WTC11 (cell line): ENCODE data around the gene TMEM187. TPM values are rescaled to one million over a fixed set of nuclear protein-coding genes. Genes with fewer than 3 reads are reported as not detected.

Experiments used
- ATAC-seq: fragments of 200-7000 bp; cut with Tn5 transposase; 2 replicates; pipeline ENCODE4 v1.10.0; 2021; ENCODE audit warnings: mild to moderate bottlenecking, moderate library complexity
- CTCF ChIA-PET: fragments of 300-600 bp; sonication (Branson Sonifier 250); formaldehyde crosslinking; loops from one replicate; lab custom pipeline; 2021; ENCODE audit warnings: antibody characterized with exemption; lab: Charles Lee
- POLR2A ChIA-PET: fragments of 350-600 bp; sonication (Branson Sonifier 250); formaldehyde crosslinking; loops from one replicate; lab custom pipeline; 2021; ENCODE audit warnings: antibody characterized with exemption; lab: Charles Lee
- DNase-seq: peaks from one replicate; pipeline ENCODE4 v3.0.0; 2021; ENCODE audit warnings: low spot score
- H3K27ac Mint-ChIP-seq: 2 replicates; pipeline ENCODE4 v1.8.0; 2021; ENCODE audit warnings: mixed read lengths
- H3K27me3 Mint-ChIP-seq: 2 replicates; pipeline ENCODE4 v1.8.0; 2021; ENCODE audit warnings: low read depth, mild to moderate bottlenecking, moderate library complexity, mixed read lengths
- H3K36me3 Mint-ChIP-seq: 2 replicates; pipeline ENCODE4 v1.8.0; 2021; ENCODE audit warnings: mixed read lengths
- H3K4me1 Mint-ChIP-seq: 2 replicates; pipeline ENCODE4 v1.8.0; 2022; ENCODE audit warnings: mixed read lengths
- H3K4me3 Mint-ChIP-seq: 2 replicates; pipeline ENCODE4 v1.8.0; 2021; ENCODE audit warnings: mild to moderate bottlenecking, moderate library complexity, mixed read lengths
- H3K9me3 Mint-ChIP-seq: 2 replicates; pipeline ENCODE4 v1.8.0; 2021; ENCODE audit warnings: mixed read lengths
- ATF1 ChIP-seq: sonication (generic); formaldehyde crosslinking; IDR thresholded peaks from 2 replicates; pipeline ENCODE4 v1.8.1; 2023; ENCODE audit warnings: mild to moderate bottlenecking, moderate library complexity, missing genetic modification reagents
- CREB1 ChIP-seq: sonication (generic); formaldehyde crosslinking; IDR thresholded peaks from 2 replicates; pipeline ENCODE4 v1.8.0; 2023; ENCODE audit warnings: mild to moderate bottlenecking, missing genetic modification reagents
- ESRRA ChIP-seq: sonication (generic); formaldehyde crosslinking; IDR thresholded peaks from 2 replicates; pipeline ENCODE4 v1.8.1; 2022; ENCODE audit warnings: mild to moderate bottlenecking, missing genetic modification reagents, borderline replicate concordance
- GTF2I ChIP-seq: fragments of 250-450 bp; sonication (Bioruptor Pico); conservative IDR thresholded peaks from 2 replicates; pipeline ENCODE4 v1.4.0; 2021; ENCODE audit warnings: mild to moderate bottlenecking
- NFATC4 ChIP-seq: fragments of 250-450 bp; sonication (Bioruptor Pico); IDR thresholded peaks from 2 replicates; pipeline ENCODE4 v1.9.0; 2021; ENCODE audit warnings: mild to moderate bottlenecking
- PRRX2 ChIP-seq: fragments of 250-450 bp; sonication (Bioruptor Pico); IDR thresholded peaks from 2 replicates; pipeline ENCODE4 v1.8.0; 2021; ENCODE audit warnings: mild to moderate bottlenecking
- SMAD4 ChIP-seq: sonication (generic); formaldehyde crosslinking; IDR thresholded peaks from 2 replicates; pipeline ENCODE4 v1.8.0; 2022; ENCODE audit warnings: mild to moderate bottlenecking, missing genetic modification reagents
- TEAD1 ChIP-seq: sonication (generic); formaldehyde crosslinking; IDR thresholded peaks from 2 replicates; pipeline ENCODE4 v1.8.0; 2022; ENCODE audit warnings: mild to moderate bottlenecking, missing genetic modification reagents
- ZNF219 ChIP-seq: sonication (generic); formaldehyde crosslinking; IDR thresholded peaks from 2 replicates; pipeline ENCODE4 v1.8.0; 2023; ENCODE audit warnings: missing genetic modification reagents, mild to moderate bottlenecking, borderline replicate concordance
- ZNF263 ChIP-seq: sonication (generic); formaldehyde crosslinking; IDR thresholded peaks from 2 replicates; pipeline ENCODE4 v1.8.1; 2022; ENCODE audit warnings: low read depth, mild to moderate bottlenecking, moderate library complexity, missing genetic modification reagents
- ZNF317 ChIP-seq: sonication (generic); formaldehyde crosslinking; IDR thresholded peaks from 2 replicates; pipeline ENCODE4 v1.8.1; 2023; ENCODE audit warnings: low read depth, mild to moderate bottlenecking, moderate library complexity, missing genetic modification reagents, borderline replicate concordance
- ZNF396 ChIP-seq: fragments of 250-450 bp; sonication (Bioruptor Pico); IDR thresholded peaks from 2 replicates; pipeline ENCODE4 v1.8.0; 2021; ENCODE audit warnings: mild to moderate bottlenecking, moderate library complexity, borderline replicate concordance
- total RNA-seq: library from RNA; stranded (reverse); gene quantifications from 3 replicates; pipeline ENCODE4 v1.2.3, GENCODE V29; 2021
- TF ChIP-seq, protein P1 (sequence below): fragments of 250-450 bp; sonication (Bioruptor Pico); IDR thresholded peaks from 2 replicates; pipeline ENCODE4 v2.1.2; 2022; ENCODE audit warnings: mild to moderate bottlenecking, moderate library complexity
- TF ChIP-seq, protein P2 (sequence below): fragments of 250-450 bp; sonication (Bioruptor Pico); IDR thresholded peaks from 2 replicates; pipeline ENCODE4 v1.9.0; 2021; ENCODE audit warnings: moderate library complexity, mild to moderate bottlenecking, inconsistent platforms, borderline replicate concordance
- TF ChIP-seq, protein P3 (sequence below): sonication (generic); formaldehyde crosslinking; IDR thresholded peaks from 2 replicates; pipeline ENCODE4 v1.8.1; 2022; ENCODE audit warnings: mild to moderate bottlenecking, moderate library complexity, missing genetic modification reagents
- TF ChIP-seq, protein P4 (sequence below): sonication (generic); formaldehyde crosslinking; IDR thresholded peaks from 2 replicates; pipeline ENCODE4 v1.8.1; 2022; ENCODE audit warnings: low read depth, mild to moderate bottlenecking, moderate library complexity, missing genetic modification reagents, borderline replicate concordance
- TF ChIP-seq, protein P5 (sequence below): sonication (generic); formaldehyde crosslinking; IDR thresholded peaks from 2 replicates; pipeline ENCODE4 v1.8.1; 2022; ENCODE audit warnings: mild to moderate bottlenecking, missing genetic modification reagents, moderate library complexity, borderline replicate concordance
- TF ChIP-seq, protein P6 (sequence below): fragments of 250-450 bp; sonication (Bioruptor Pico); conservative IDR thresholded peaks from 2 replicates; pipeline ENCODE4 v1.9.0; 2021; ENCODE audit warnings: mild to moderate bottlenecking
- TF ChIP-seq, protein P7 (sequence below): sonication (generic); formaldehyde crosslinking; IDR thresholded peaks from 2 replicates; pipeline ENCODE4 v1.8.0; 2022; ENCODE audit warnings: mild to moderate bottlenecking, missing genetic modification reagents
- TF ChIP-seq, protein P8 (sequence below): sonication (generic); formaldehyde crosslinking; IDR thresholded peaks from 2 replicates; pipeline ENCODE4 v1.8.1; 2023; ENCODE audit warnings: mild to moderate bottlenecking, missing genetic modification reagents, moderate library complexity
- TF ChIP-seq, protein P9 (sequence below): sonication (generic); formaldehyde crosslinking; IDR thresholded peaks from 2 replicates; pipeline ENCODE4 v1.8.1; 2023; ENCODE audit warnings: mild to moderate bottlenecking, missing genetic modification reagents, moderate library complexity

TMEM187 gene
- total RNA-seq, 1 experiment from 2014 or later = 8.4 TPM

DNA sequence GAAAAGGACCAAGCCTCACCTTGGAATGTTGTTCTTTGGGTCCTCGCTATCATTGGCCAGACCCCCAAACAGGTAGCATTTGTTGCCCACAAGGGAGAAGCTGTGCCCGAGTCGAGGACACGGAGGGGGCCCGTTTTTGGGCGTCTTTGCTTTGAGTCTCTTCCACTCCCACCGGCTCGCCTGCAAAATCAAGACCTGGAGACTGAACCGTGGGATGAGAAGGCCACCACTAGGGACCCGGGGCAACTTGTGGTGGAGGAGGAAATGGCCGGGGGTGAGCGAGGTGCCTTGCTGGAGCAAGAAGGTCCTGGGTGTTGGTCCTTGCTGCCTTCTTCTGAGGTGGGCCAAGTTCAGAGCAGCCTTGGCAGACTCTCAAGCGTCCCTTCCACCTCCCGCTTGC is 8.4 kb upstream of the TMEM187 start (continued):
- TF ChIP-seq, protein P1, sequence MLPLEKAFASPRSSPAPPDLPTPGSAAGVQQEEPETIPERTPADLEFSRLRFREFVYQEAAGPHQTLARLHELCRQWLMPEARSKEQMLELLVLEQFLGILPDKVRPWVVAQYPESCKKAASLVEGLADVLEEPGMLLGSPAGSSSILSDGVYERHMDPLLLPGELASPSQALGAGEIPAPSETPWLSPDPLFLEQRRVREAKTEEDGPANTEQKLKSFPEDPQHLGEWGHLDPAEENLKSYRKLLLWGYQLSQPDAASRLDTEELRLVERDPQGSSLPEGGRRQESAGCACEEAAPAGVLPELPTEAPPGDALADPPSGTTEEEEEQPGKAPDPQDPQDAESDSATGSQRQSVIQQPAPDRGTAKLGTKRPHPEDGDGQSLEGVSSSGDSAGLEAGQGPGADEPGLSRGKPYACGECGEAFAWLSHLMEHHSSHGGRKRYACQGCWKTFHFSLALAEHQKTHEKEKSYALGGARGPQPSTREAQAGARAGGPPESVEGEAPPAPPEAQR (CRISPR knock-in tag) = no peak
- TF ChIP-seq SMAD4 (no peak), ZNF263 (CRISPR knock-in tag) (no peak)

DNA sequence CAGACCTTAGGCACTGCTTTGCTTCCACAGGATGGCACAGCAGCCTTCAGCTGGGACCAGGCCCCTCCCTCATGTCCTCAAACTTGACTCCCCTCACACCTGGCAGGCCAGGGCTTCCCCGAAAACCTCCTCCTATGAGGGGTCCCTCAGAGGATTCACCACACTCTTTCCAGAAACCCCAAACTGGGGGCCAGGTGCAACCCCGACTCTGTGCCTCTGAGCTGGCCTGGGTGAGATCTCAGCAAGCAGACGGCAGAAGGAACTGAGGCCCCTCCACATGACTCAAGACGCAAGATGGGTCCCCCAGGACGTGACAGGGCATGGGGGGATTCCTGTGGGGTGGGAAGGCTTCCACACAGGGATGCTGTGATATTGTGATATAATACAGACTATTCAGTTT is 7.1 kb upstream of the TMEM187 start:
- ChIA-PET CTCF (no interaction called here), POLR2A (no interaction called here)
- no peak overlapping the region for H3K4me3 Mint-ChIP-seq
- H3K4me1 Mint-ChIP-seq = peaks cover 21% of the 10 kb centered on the region
- TF ChIP-seq TEAD1 (CRISPR knock-in tag) (no peak), ZNF317 (CRISPR knock-in tag) (no peak), ESRRA (CRISPR knock-in tag) (no peak)
- TF ChIP-seq, protein P2, sequence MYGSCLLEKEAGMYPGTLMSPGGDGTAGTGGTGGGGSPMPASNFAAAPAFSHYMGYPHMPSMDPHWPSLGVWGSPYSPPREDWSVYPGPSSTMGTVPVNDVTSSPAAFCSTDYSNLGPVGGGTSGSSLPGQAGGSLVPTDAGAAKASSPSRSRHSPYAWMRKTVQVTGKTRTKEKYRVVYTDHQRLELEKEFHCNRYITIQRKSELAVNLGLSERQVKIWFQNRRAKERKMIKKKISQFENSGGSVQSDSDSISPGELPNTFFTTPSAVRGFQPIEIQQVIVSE (CRISPR knock-in tag) = no peak
- TF ChIP-seq, protein P3, sequence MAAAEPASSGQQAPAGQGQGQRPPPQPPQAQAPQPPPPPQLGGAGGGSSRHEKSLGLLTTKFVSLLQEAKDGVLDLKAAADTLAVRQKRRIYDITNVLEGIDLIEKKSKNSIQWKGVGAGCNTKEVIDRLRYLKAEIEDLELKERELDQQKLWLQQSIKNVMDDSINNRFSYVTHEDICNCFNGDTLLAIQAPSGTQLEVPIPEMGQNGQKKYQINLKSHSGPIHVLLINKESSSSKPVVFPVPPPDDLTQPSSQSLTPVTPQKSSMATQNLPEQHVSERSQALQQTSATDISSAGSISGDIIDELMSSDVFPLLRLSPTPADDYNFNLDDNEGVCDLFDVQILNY (CRISPR knock-in tag) = no peak
- H3K27ac Mint-ChIP-seq = no peak overlapping the region
- H3K36me3 Mint-ChIP-seq = peaks cover 9% of the 10 kb centered on the region
- no peaks in the 10 kb centered on the region for H3K9me3 Mint-ChIP-seq
- no peaks in the 10 kb centered on the region for H3K27me3 Mint-ChIP-seq
- no peak for DNase-seq
- ATAC-seq = no peak

DNA sequence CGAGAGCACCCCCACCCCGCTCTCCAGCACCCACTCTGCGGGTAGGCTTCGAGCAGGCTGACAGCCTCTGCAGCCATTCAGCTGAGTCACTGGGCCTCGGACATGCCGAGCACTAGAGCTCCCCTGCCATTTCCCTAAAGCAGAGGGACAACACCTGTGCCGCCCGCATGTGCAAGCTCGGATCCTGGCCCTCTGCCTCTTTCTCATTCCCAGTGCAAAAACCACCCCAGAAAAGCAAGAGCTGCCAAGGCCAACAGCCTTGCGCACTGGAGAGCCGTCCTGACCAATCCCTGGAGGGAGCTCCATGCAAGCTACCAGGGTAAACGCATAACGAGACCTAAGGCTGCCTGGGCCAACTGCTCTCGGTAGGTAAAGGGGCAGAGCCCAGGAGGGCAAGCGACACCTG is 6.3 kb upstream of the TMEM187 start:
- ATAC-seq (no peak), DNase-seq (no peak)
- peaks cover under 1% of the 10 kb centered on the region for H3K36me3 Mint-ChIP-seq
- no peak overlapping the region; the same call in 1 of the 2 replicates for H3K4me3 Mint-ChIP-seq
- H3K4me1 Mint-ChIP-seq = peaks cover 21% of the 10 kb centered on the region
- H3K27me3 Mint-ChIP-seq = no peaks in the 10 kb centered on the region
- H3K27ac Mint-ChIP-seq = peak overlapping the region; percentile 60; the same call in 1 of the 2 replicates
- POLR2A ChIA-PET = no interaction called here
- CTCF ChIA-PET = interaction anchor here (0.8 to 3.7 kb wide), 4 partner anchors 19 to 280 kb away, joined by 3 to 12 read pairs (median 5); no protein-coding TSS in a partner anchor
- no peaks in the 10 kb centered on the region for H3K9me3 Mint-ChIP-seq
- TF ChIP-seq ATF1 = no peak
- TF ChIP-seq ZNF263 (CRISPR knock-in tag) = no peak
- no peak for TF ChIP-seq SMAD4
- no peak for TF ChIP-seq PRRX2
- TF ChIP-seq, protein P4, sequence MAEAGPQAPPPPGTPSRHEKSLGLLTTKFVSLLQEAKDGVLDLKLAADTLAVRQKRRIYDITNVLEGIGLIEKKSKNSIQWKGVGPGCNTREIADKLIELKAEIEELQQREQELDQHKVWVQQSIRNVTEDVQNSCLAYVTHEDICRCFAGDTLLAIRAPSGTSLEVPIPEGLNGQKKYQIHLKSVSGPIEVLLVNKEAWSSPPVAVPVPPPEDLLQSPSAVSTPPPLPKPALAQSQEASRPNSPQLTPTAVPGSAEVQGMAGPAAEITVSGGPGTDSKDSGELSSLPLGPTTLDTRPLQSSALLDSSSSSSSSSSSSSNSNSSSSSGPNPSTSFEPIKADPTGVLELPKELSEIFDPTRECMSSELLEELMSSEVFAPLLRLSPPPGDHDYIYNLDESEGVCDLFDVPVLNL = no peak
- TF ChIP-seq, protein P3 (CRISPR knock-in tag) = no peak
- TF ChIP-seq CREB1 (CRISPR knock-in tag) = no peak
- TF ChIP-seq ZNF219 (CRISPR knock-in tag) = no peak
- TF ChIP-seq, protein P5, sequence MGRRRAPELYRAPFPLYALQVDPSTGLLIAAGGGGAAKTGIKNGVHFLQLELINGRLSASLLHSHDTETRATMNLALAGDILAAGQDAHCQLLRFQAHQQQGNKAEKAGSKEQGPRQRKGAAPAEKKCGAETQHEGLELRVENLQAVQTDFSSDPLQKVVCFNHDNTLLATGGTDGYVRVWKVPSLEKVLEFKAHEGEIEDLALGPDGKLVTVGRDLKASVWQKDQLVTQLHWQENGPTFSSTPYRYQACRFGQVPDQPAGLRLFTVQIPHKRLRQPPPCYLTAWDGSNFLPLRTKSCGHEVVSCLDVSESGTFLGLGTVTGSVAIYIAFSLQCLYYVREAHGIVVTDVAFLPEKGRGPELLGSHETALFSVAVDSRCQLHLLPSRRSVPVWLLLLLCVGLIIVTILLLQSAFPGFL (CRISPR knock-in tag) = no peak
- TF ChIP-seq NFATC4 = no peak
- TF ChIP-seq, protein P6, sequence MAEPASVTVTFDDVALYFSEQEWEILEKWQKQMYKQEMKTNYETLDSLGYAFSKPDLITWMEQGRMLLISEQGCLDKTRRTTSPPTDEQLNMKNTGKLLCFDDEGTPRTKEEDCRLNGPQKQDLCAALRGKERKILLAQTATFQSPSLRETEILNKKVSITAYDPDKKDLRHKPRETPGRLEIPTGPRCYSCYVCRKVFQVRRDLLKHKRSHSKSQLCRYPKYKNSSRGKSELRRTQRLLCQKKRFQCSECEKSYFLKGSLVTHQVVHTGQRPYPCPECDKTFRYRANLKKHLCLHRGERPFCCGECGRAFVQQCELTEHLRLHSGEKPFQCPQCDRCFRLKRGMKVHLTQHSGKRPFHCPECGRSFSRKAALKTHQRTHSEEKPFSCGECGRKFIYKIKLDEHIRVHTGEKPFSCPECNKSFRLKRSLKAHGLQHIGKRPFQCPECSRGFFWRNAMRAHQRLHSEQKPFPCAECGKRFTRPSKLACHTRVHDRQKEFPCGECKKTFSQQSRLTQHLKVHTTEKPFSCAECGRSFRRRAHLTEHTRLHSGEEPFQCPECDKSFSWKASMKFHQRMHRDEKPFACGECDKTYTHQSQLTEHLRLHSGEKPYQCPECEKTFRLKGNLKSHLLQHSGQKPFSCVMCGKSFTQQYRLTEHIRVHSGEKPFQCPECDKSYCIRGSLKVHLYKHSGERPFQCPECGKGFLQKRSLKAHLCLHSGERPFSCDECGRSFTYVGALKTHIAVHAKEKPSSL = no peak
- TF ChIP-seq, protein P7, sequence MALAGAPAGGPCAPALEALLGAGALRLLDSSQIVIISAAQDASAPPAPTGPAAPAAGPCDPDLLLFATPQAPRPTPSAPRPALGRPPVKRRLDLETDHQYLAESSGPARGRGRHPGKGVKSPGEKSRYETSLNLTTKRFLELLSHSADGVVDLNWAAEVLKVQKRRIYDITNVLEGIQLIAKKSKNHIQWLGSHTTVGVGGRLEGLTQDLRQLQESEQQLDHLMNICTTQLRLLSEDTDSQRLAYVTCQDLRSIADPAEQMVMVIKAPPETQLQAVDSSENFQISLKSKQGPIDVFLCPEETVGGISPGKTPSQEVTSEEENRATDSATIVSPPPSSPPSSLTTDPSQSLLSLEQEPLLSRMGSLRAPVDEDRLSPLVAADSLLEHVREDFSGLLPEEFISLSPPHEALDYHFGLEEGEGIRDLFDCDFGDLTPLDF = no peak
- TF ChIP-seq ZNF396 (CRISPR knock-in tag) = no peak
- TF ChIP-seq GTF2I = no peak
- TF ChIP-seq, protein P8, sequence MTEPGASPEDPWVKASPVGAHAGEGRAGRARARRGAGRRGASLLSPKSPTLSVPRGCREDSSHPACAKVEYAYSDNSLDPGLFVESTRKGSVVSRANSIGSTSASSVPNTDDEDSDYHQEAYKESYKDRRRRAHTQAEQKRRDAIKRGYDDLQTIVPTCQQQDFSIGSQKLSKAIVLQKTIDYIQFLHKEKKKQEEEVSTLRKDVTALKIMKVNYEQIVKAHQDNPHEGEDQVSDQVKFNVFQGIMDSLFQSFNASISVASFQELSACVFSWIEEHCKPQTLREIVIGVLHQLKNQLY (CRISPR knock-in tag) = no peak
- TF ChIP-seq, protein P9, sequence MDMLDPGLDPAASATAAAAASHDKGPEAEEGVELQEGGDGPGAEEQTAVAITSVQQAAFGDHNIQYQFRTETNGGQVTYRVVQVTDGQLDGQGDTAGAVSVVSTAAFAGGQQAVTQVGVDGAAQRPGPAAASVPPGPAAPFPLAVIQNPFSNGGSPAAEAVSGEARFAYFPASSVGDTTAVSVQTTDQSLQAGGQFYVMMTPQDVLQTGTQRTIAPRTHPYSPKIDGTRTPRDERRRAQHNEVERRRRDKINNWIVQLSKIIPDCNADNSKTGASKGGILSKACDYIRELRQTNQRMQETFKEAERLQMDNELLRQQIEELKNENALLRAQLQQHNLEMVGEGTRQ (CRISPR knock-in tag) = no peak
